ENCODE results near the gene WDR13.

- TF ChIP-seq, protein P1, sequence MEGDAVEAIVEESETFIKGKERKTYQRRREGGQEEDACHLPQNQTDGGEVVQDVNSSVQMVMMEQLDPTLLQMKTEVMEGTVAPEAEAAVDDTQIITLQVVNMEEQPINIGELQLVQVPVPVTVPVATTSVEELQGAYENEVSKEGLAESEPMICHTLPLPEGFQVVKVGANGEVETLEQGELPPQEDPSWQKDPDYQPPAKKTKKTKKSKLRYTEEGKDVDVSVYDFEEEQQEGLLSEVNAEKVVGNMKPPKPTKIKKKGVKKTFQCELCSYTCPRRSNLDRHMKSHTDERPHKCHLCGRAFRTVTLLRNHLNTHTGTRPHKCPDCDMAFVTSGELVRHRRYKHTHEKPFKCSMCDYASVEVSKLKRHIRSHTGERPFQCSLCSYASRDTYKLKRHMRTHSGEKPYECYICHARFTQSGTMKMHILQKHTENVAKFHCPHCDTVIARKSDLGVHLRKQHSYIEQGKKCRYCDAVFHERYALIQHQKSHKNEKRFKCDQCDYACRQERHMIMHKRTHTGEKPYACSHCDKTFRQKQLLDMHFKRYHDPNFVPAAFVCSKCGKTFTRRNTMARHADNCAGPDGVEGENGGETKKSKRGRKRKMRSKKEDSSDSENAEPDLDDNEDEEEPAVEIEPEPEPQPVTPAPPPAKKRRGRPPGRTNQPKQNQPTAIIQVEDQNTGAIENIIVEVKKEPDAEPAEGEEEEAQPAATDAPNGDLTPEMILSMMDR (conservative IDR thresholded peaks at IDR 0.05): peak; percentile 54
- no peak for TF ChIP-seq ZFX (IDR thresholded peaks at IDR 0.05)
These were observed 34.2 kb downstream of the WDR13 start for GRCh38 chrX:48631376-48632090.
